PFSK-1 (cell line): ENCODE measurements around the gene STARD13.

Experiments
- FOXP2 ChIP-seq: optimal IDR thresholded peaks from 2 replicates; pipeline ENCODE3; 2011; ENCODE audit warnings: borderline replicate concordance, control low read depth, inconsistent platforms; ENCODE audit not compliant: insufficient read depth; ENCODE audit errors: extremely low read length, extremely low read depth
- POLR2AphosphoS5 ChIP-seq: IDR thresholded peaks from 2 replicates; pipeline ENCODE4 v1.6.1; 2012; ENCODE audit warnings: low read depth, mild to moderate bottlenecking, control low read depth, low read length, moderate library complexity
- REST ChIP-seq, 2 experiments: IDR thresholded peaks; 2 replicates each; pipeline versions ENCODE4 v1.6.1 to v1.8.0; 2011 to 2012; ENCODE audit warnings: low read depth in 2 of 2, low read length in 2 of 2, control low read depth in 1 of 2, inconsistent platforms in 1 of 2, mild to moderate bottlenecking in 1 of 2, moderate library complexity in 1 of 2; ENCODE audit not compliant: insufficient read depth in 1 of 2
- SIN3A ChIP-seq: IDR thresholded peaks from 2 replicates; pipeline ENCODE4 v1.6.1; 2012; ENCODE audit warnings: mild to moderate bottlenecking, low read length, moderate library complexity, borderline replicate concordance; ENCODE audit not compliant: insufficient read depth
- TAF1 ChIP-seq: IDR thresholded peaks from 2 replicates; pipeline ENCODE4 v1.6.1; 2012; ENCODE audit warnings: low read length, control low read depth, borderline replicate concordance; ENCODE audit not compliant: insufficient read depth

STARD13 gene

GRCh38 chr13:33217256-33217655 lies 68.3 kb downstream of the STARD13 start:
- no peak for TF ChIP-seq TAF1
- no peak for TF ChIP-seq POLR2AphosphoS5
- TF ChIP-seq FOXP2, result no peak
- TF ChIP-seq SIN3A, result no peak
- no peak for TF ChIP-seq REST (IDR thresholded peaks at IDR 0.05; ENCODE audit: insufficient read depth in 1 of 2, low read depth in 2 of 2, low read length in 2 of 2)

- TF ChIP-seq POLR2AphosphoS5, result no peak
- TF ChIP-seq TAF1, result no peak
- TF ChIP-seq FOXP2, result no peak
- no peak for TF ChIP-seq REST (IDR thresholded peaks at IDR 0.05; ENCODE audit: insufficient read depth in 1 of 2, low read depth in 2 of 2, low read length in 2 of 2)
- TF ChIP-seq SIN3A, result no peak
Measured at GRCh38 chr13:33213797-33214196, 71.8 kb downstream of the STARD13 start.

- TF ChIP-seq FOXP2 (no peak), SIN3A (no peak), REST (IDR thresholded peaks at IDR 0.05; ENCODE audit: insufficient read depth in 1 of 2, low read depth in 2 of 2, low read length in 2 of 2) (no peak), TAF1 (no peak), POLR2AphosphoS5 (no peak)
Measured at GRCh38 chr13:33213024-33213768, 72.4 kb downstream of the STARD13 start.

- no peak for TF ChIP-seq POLR2AphosphoS5
- TF ChIP-seq FOXP2, result no peak
- no peak for TF ChIP-seq REST (IDR thresholded peaks at IDR 0.05; ENCODE audit: insufficient read depth in 1 of 2, low read depth in 2 of 2, low read length in 2 of 2)
- TF ChIP-seq SIN3A, result no peak
- TF ChIP-seq TAF1, result no peak
Measured at GRCh38 chr13:33212396-33212795, 73.2 kb downstream of the STARD13 start.
